ENCODE data around the gene ANXA2R.
"Not testable (repeated sequence)": the region's sequence is repeated elsewhere in the genome, so short reads cannot be mapped to it uniquely, and the experiment has no call there.

The ANXA2R gene

DNA sequence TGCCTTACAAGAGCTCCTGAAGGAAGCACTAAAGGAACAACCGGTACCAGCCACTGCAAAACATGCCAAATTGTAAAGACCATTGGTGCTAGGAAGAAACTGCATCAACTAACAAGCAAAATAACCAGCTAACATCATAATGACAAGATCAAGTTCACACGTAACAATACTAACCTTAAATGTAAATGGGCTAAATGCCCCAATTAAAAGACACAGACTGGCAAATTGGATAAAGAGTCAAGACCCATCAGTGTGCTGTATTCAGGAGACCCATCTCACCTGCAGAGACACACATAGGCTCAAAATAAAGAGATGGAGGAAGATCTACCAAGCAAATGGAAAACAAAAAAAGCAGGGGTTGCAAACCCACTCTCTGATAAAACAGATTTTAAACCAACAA, 15.0 kb upstream of the ANXA2R start:
- DNase-seq = not testable (repeated sequence)

DNA sequence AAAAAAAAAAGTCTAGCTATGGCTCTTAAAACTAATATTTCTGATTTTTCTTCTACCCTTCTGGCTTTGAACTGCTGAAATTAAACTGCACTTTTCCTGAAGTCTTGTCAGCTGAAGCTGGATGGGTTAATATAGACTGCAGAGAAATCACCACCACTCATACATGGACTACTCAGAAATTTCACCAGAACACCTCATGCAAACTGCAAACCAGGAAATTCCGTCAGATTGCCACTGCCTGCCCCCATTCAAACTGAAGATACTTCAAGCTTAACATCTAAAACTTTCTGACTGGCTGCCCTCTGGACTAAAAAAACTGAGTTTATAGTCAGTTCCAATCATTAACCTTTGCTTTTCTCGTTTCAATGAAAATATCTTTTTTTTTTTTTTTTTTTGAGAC, 11.6 kb upstream of the ANXA2R start:
- no peak for DNase-seq

DNA sequence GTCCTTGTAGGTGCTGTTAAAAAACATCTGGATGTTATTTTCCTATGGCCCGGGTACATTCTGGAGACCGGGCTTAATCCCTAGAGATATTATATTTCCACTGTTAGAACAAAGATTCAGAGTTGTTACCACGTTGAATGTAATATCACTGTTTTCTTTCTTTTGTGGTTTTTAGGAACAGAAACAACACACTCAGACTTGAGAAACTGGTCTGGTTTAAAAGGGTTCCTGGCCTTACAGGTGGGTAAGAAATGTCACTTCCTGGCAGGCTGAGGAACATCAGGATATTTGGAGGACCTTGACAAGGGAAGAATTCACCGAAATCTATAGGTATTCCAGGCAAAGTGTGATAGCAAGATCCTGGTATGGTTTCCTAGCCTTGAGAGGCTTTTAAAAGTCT, 10.3 kb upstream of the ANXA2R start:
- DNase-seq = no peak

DNA sequence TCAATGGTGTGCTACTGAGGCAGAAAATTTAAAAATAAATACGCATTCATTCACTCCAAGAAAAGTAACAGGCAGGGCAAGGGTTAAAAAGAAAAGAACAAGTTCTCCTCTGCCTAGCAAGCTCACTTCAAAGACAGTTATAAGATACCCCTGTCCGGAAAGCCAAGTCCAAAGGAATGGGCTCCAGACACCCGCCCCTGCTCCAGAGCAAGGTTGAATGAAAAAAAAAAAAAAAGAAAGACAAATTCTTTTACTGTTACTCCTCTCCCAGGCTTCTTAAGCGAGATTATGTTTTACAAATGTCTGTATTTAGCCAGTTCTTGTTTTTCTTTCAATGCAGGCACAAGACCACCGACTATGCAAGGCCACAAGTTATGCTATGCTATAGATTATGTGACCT, 9.1 kb upstream of the ANXA2R start:
- DNase-seq = no peak

- DNase-seq = no peak
Observed at GRCh38 chr5:43046474-43046873, 6.4 kb upstream of the ANXA2R start.

DNA sequence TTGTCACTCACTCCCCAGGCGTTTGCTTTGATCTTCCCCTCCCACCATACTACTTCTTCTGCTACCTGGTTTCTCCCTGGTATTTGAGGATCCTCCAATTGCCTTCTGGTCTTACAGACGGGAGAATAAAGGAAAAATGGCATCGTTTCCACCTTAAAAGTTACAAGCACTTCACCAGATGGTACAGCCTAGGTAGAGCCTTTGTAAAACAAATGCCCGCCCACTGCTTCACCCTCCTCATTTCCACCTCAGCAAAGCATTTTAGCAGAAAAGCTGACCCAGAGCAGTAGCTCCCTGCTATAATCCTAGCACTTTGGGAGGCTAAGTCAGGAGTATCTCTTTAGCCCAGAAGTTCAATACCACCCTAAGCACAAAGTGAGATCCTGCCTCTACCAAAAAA, 5.1 kb upstream of the ANXA2R start:
- no peak for DNase-seq

DNA sequence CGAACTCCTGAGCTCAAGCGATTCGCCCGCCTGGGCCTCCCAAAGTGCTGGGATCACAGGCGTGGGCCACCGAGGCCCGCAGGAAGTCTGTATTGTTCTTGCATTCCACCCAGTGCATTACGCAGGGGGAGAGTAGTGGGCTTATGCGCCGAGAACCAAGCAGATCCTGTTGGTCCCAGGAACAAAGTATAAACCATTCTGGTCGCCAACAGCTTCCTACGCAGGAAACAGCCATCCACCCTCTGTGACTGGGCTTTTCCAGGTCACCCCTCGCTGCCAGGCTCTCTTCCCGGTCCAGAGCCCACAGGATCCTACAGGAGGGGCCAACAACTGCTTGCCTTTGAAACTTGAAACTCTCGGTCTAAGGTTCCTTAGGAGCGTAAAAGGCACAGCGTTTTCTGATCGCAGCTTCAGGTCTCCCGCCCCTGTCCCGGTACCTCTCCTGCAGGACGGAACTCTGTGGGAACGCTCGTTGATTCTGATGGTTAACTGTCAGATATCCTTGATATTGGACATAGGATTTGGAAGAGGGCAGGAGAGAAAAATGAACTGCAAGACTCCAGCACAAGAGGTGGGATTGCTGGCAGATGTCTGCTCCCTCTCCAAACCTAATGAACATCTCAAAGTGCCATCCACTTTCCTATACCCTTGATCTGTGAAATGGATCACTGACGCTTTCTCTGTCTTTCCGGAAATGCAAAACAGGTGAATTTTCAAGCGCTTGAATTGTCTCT, 4.2 kb upstream of the ANXA2R start:
- DNase-seq = no peak

DNA sequence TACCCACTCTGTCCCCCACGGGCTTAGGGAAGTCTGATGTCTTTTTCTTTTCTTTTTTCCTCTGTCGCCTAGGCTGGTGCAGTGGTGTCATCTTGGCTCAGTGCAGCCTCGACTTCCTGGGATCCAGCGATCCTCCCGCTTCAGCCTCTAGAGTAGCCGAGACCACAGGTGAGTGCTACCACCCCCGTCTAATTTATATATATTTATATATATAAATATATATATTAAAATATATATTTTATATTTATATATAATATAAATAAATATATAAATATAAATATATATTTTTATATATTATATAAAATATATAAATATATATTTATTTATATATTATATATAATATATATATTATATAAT, 3.3 kb upstream of the ANXA2R start:
- no peak for DNase-seq

DNA sequence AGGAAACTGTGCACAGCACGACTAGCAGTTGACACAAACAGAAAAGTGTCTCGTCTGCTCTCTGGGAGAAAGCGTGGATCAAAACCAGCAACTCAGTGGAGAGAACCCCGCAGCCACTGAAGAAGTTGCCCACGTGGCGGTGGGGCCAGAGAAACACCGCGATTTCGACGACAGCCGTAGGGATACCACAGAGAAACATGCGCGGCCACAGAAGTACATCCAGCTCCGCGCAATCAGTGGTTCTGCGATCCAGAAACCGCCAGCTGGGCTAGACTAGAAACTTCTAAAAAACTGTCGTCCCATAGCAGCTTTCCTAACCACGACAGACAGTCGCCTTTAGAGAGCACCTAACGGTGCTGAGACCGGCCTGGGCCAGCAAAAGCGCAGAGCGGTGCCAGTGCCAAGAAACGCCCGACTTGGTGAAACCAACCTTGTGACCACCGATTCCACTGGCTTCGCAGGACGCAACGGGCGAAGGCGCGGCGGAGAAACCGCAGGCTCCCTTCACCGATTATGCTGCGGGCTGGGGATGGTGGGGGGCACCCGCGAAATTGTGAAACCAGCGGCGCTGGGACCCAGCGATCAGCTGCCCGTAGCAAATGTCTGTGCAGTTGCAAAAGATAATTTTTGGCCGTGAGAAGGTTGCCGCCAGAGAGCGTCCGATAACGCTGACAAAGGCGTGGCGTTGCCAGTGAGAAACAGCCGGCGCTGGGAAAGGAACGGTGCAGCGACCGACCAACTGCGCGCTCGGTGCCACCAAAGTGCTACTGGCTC, 2.7 kb upstream of the ANXA2R start:
- peak; percentile 76 for DNase-seq

DNA sequence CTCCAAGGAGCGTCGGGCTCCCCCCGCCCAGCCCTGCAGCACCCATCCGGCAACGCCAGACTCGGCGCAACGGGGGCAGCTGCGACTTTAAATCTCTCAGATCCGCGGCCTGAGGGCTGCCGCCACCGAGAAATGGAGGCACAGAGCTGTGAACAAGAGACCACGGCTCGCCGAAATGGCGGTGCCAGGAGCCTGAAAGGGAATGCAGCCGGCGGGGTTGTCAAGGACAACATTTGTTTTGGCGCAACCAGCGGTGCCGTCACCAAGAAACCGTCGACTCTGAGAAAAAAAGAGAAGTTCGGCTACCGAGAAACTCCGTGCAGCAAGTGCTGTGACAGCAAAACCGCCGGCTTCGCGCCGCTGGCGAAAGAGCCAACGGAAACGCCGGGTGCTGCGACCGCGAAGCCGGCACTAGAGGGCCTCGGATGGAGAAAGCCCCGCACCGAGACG, 2.1 kb upstream of the ANXA2R start:
- peak; percentile 79 for DNase-seq

DNA sequence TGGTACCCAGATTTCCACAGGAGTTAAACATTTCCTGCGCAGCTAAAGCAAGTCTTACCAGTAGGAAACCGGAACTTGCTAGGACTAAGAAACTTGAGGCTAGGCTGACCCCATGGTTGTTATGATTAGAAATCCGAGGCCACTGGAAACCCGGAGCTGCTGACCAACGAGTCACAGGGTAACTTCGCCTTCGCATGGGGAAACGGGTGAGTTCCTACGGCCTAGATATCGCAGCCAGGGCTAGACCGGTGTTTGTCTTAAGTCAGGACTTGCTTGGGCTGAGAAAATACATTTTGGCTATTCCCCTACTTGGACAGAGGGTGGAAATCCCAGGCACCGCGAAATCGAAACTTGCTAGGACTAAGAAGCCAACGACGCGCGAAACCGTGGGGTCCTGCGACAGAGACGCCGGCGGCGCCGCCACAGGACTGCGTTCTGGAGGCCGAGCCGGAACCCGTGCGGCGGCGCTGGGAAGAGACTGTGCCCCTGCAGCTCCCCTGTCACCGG, 1.6 kb upstream of the ANXA2R start:
- peak; percentile 59 for DNase-seq

GRCh38 chr5:43041110-43041668, 1.1 kb upstream of the ANXA2R start:
- DNase-seq = no peak

GRCh38 chr5:43039471-43040286, 440 bp downstream of the ANXA2R start:
- peak; percentile 61 for DNase-seq

GRCh38 chr5:43039152-43039470, 1.0 kb downstream of the ANXA2R start:
- DNase-seq = no peak

GRCh38 chr5:43038496-43038989, 1.6 kb downstream of the ANXA2R start:
- peak; percentile 24 for DNase-seq

GRCh38 chr5:43037636-43038495, 2.3 kb downstream of the ANXA2R start:
- peak; percentile 39 for DNase-seq

DNA sequence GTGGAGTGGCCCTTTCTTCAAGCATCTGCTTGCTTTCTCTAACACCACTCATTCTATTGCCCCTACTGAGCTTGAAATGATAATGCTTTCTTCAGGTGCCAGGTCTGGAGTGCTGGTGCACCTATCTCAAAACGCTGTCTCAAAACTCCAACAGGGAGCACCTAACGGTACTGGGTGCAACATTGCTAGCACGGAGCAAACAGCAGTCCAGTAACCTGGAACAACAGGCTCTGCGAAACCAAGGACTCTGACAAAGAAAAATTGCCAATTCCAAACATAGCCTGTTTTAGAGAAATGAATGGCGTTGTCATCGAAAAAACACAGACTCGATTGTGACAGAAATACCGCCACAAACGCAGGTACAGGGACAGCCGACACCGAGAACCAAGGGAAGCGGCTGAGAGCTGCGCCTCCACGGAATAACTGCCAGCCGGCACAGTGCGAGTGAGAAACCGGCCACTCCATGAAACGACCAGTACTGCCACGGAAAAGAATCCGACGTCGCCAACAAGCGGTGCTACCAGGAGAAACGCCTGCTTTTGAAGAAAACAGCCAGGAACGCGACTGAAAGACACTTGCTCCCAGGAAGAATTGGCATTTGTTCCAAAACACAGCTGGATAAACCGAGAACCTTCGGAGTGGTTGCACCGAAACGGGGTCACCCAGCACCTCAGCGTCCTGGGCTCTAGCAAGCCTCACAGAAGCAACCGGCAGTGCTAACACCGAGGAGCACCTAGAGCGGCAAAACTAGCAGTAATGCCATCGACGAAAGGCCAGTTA, 3.1 kb downstream of the ANXA2R start:
- no peak for DNase-seq

- DNase-seq = no peak
Observed at GRCh38 chr5:43036409-43036808, 3.7 kb downstream of the ANXA2R start.

DNA sequence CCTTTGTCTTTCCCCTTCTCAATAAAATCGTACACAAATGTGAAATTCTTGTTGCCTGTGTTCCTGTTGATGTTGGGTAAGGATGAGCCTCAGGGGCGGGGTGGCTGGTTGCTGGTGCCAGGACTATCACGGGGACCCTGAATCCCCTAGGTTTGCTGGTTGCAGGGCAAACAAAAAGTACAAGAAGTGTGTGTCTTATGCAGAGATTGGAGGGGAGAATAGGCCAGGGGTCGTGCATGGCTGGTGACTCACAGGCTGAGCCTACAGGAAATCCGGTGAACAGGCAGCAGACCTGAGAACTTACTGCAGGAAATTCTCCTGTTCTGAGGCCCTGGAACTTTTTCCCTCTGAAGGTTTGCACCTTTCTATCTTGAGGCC, 5.5 kb downstream of the ANXA2R start:
- DNase-seq = no peak

GRCh38 chr5:43033841-43034590, 6.1 kb downstream of the ANXA2R start:
- DNase-seq = no peak
